HCT116 (cell line): Measurements from ENCODE around the gene ART1. TPM values are rescaled to one million over a fixed set of nuclear protein-coding genes. Genes with fewer than 3 reads are reported as not detected.

Experiments used
- ATAC-seq: fragments of 200-7000 bp; cut with Tn5 transposase; 2 replicates; pipeline ENCODE4 v1.9.1; 2020; ENCODE audit warnings: mild to moderate bottlenecking, moderate library complexity
- BruUV-seq: library from RNA; stranded (reverse); fragments of 400-500 nt; replicated peaks from 2 replicates; lab custom pipeline; 2021; lab: Mats Ljungman, UMichigan
- CTCF ChIA-PET: fragments of 300-600 bp; sonication (Branson Sonifier 250); formaldehyde crosslinking; loops from one replicate; lab custom pipeline; 2021; ENCODE audit warnings: antibody characterized with exemption; lab: Charles Lee
- POLR2A ChIA-PET: fragments of 300-600, 350-600 bp; sonication (Branson Sonifier 250); formaldehyde crosslinking; loops from one replicate; lab custom pipeline; 2021; ENCODE audit warnings: antibody characterized with exemption; lab: Charles Lee
- RAD21 ChIA-PET, 2 experiments: fragments of 300-600 bp; sonication (Branson Sonifier 250); formaldehyde crosslinking; loops; one replicate each; lab custom pipeline; 2023; ENCODE audit warnings: low total read pairs in 2 of 2; ENCODE audit not compliant: uncharacterized antibody in 2 of 2, unreplicated experiment in 2 of 2, low non-redundant PET in 1 of 2; lab: Charles Lee
- DNase-seq: peaks from one replicate; pipeline ENCODE4 v3.0.0-alpha.2; 2010; ENCODE audit warnings: low read depth, low spot score
- H2AFZ ChIP-seq: fragments of 200-600 bp; shearing (Covaris generic), sonication (generic); 2 replicates; pipeline ENCODE4 v1.6.1; 2017; ENCODE audit warnings: low read depth, mixed run types, mixed read lengths, antibody characterized with exemption, low read length; ENCODE audit not compliant: poor library complexity, severe bottlenecking
- H3K27ac ChIP-seq: 2 replicates; pipeline ENCODE4 v1.5.1; 2012; ENCODE audit warnings: low read depth, low read length
- H3K27me3 ChIP-seq: fragments of 200-600 bp; sonication (generic); 2 replicates; pipeline ENCODE4 v1.6.1; 2016; ENCODE audit warnings: mixed run types, low read length, mixed read lengths; ENCODE audit not compliant: insufficient read depth
- H3K36me3 ChIP-seq, 2 experiments: fragments of 200-500 bp in 1 of 2; fragments of 200-600 bp in 1 of 2; sonication (Bioruptor generic) in 1 of 2; sonication (generic) in 1 of 2; 2 replicates each; pipeline versions ENCODE4 v1.5.1 to v1.6.1; 2014 to 2016; ENCODE audit warnings: low read length in 2 of 2, inconsistent platforms in 1 of 2, mixed read lengths in 1 of 2, mixed run types in 1 of 2; ENCODE audit not compliant: insufficient read depth in 2 of 2, control insufficient read depth in 1 of 2
- H3K4me1 ChIP-seq, 2 experiments: fragments of 200-600 bp in 1 of 2; sonication (generic) in 1 of 2; 2 replicates each; pipeline versions ENCODE4 v1.5.1 to v1.6.1; 2012 to 2017; ENCODE audit warnings: low read length in 2 of 2, inconsistent platforms in 1 of 2, mild to moderate bottlenecking in 1 of 2, mixed read lengths in 1 of 2, mixed run types in 1 of 2, moderate library complexity in 1 of 2; ENCODE audit not compliant: insufficient read depth in 2 of 2, control insufficient read depth in 1 of 2
- H3K4me2 ChIP-seq: fragments of 200-600 bp; sonication (generic); 2 replicates; pipeline ENCODE4 v1.6.1; 2017; ENCODE audit warnings: mixed run types, low read length, mixed read lengths
- H3K4me3 ChIP-seq, 2 experiments: fragments of 200-600 bp in 1 of 2; sonication (generic) in 1 of 2; replicated peaks in 1 of 2; 2 replicates each; pipeline ENCODE4 v1.5.1; 2011 to 2016; ENCODE audit warnings: low read length in 2 of 2, control low read depth in 1 of 2, low read depth in 1 of 2, mild to moderate bottlenecking in 1 of 2, mixed read lengths in 1 of 2, mixed run types in 1 of 2
- H3K79me2 ChIP-seq: fragments of 200-600 bp; sonication (generic); 2 replicates; pipeline ENCODE4 v1.6.1; 2017; ENCODE audit warnings: mild to moderate bottlenecking, mixed run types, low read length, moderate library complexity, mixed read lengths; ENCODE audit not compliant: insufficient read depth
- H3K9ac ChIP-seq: fragments of 200-600 bp; sonication (generic); 2 replicates; pipeline ENCODE4 v1.6.1; 2016; ENCODE audit warnings: low read length, mixed read lengths
- H3K9me2 ChIP-seq: fragments of 200-600 bp; sonication (generic), shearing (Covaris generic); 2 replicates; pipeline ENCODE4 v1.6.1; 2017; ENCODE audit warnings: mixed run types, mild to moderate bottlenecking, moderate library complexity; ENCODE audit not compliant: insufficient read depth
- H3K9me3 ChIP-seq, 2 experiments: fragments of 200-500 bp in 1 of 2; fragments of 200-600 bp in 1 of 2; sonication (Bioruptor generic) in 1 of 2; sonication (generic) in 1 of 2; 2 replicates each; pipeline ENCODE4 v1.6.1; 2014 to 2017; ENCODE audit warnings: low read length in 2 of 2, mixed read lengths in 2 of 2, inconsistent platforms in 1 of 2, low read depth in 1 of 2, mild to moderate bottlenecking in 1 of 2, mixed run types in 1 of 2, moderate library complexity in 1 of 2; ENCODE audit not compliant: control insufficient read depth in 1 of 2, insufficient read depth in 1 of 2
- H4K20me1 ChIP-seq: fragments of 200-600 bp; sonication (generic), shearing (Covaris generic); 2 replicates; pipeline ENCODE4 v1.6.1; 2017; ENCODE audit warnings: mixed run types, mild to moderate bottlenecking, moderate library complexity; ENCODE audit not compliant: insufficient read depth
- ELF1 ChIP-seq: IDR thresholded peaks from 2 replicates; pipeline ENCODE4 v1.6.1; 2012; ENCODE audit warnings: low read depth, borderline replicate concordance
- MAX ChIP-seq: IDR thresholded peaks from 2 replicates; pipeline ENCODE4 v1.6.1; 2012
- POLR2A ChIP-seq: IDR thresholded peaks from 2 replicates; pipeline ENCODE4 v1.7.0; 2011; ENCODE audit warnings: borderline replicate concordance; ENCODE audit not compliant: insufficient read depth, insufficient read length; ENCODE audit errors: extremely low read depth
- POLR2AphosphoS5 ChIP-seq: IDR thresholded peaks from 2 replicates; pipeline ENCODE4 v1.6.1; 2011; ENCODE audit warnings: mild to moderate bottlenecking, low read depth, low read length, moderate library complexity
- RAD21 ChIP-seq: IDR thresholded peaks from 2 replicates; pipeline ENCODE4 v1.6.1; 2012; ENCODE audit warnings: low read depth, mild to moderate bottlenecking
- SP1 ChIP-seq: IDR thresholded peaks from 2 replicates; pipeline ENCODE4 v1.6.1; 2012; ENCODE audit warnings: low read depth
- intact Hi-C: fragments of 100-400 bp; cut with micrococcal nuclease; formaldehyde crosslinking; loops from 2 replicates; pipeline ENCODE4 v1.10.0; 2022
- total RNA-seq: library from RNA; stranded (reverse); gene quantifications from one replicate; pipeline ENCODE4 v1.2.1, GENCODE V29; 2021; ENCODE audit not compliant: unreplicated experiment

ART1 gene
- total RNA-seq, 1 experiment from 2014 or later, result not detected

DNA sequence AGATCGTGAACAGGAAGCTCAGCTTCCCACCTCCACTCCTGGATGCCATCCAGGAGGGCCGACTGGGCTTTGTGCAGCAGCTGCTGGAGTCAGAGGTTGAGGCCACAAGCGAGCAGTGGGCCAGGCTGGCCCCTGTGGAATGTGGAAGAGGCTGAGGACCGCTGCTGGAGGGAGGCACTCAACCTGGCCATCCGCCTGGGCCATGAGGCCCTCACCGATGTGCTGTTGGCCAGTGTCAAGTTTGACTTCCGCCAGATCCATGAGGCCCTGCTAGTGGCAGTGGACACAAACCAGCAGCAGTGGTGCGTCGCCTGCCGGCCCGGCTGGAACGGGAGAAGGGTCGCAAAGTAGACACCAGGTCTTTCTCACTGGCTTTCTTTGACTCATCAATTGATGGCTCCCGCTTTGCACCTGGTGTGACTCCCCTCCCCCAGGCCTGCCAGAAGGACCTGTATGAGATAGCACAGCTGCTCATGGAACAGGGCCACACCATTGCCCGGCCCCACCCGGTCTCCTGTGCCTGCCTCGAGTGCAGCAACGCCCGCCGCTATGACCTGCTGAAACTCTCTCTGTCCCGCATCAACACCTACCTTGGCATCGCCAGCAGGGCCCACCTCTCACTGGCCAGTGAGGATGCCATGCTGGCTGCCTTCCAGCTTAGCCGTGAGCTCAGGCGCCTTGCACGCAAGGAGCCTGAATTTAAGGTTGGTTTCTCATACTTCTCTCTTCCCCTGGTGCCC lies 28.0 kb upstream of the ART1 start:
- ATAC-seq (no peak), DNase-seq (no peak)
- H3K27ac ChIP-seq, result no peak overlapping the region; the same call in 1 of the 2 replicates
- no peak overlapping the region for H2AFZ ChIP-seq
- H3K9ac ChIP-seq, result no peak overlapping the region
- intact Hi-C loops, result no loop called here
- RAD21 ChIA-PET, result no interaction called here
- 0 out of 4 replicates have a peak, but pooled peaks cover 0 to 2% of the 10 kb centered on the region in 2 experiments for H3K9me3 ChIP-seq
- CTCF ChIA-PET, result no interaction called here
- no peak overlapping the region for H3K4me3 ChIP-seq
- POLR2A ChIA-PET, result no interaction called here
- no peaks in the 10 kb centered on the region for H3K36me3 ChIP-seq
- peaks cover 0 to 6% of the 10 kb centered on the region in 2 experiments; a peak in 1 of 4 replicates for H3K4me1 ChIP-seq
- no TSS peak for BruUV-seq
- H3K9me2 ChIP-seq, result no peaks in the 10 kb centered on the region
- TF ChIP-seq POLR2A (no peak), MAX (no peak)
- H3K27me3 ChIP-seq, result no peaks in the 10 kb centered on the region
- H3K79me2 ChIP-seq, result no peaks in the 10 kb centered on the region
- no peaks in the 10 kb centered on the region for H4K20me1 ChIP-seq
- H3K4me2 ChIP-seq, result no peak overlapping the region

GRCh38 chr11:3617990-3618389 lies 26.9 kb upstream of the ART1 start:
- Histone ChIP-seq H3K27me3 (no peaks in the 10 kb centered on the region), H3K27ac (no peak overlapping the region), H3K9me3 (no peaks in the 10 kb centered on the region), H2AFZ (no peak overlapping the region), H3K36me3 (no peaks in the 10 kb centered on the region), H3K4me1 (peaks cover 0 to 6% of the 10 kb centered on the region in 2 experiments; a peak in 1 of 4 replicates), H3K9ac (no peak overlapping the region)
- CTCF ChIA-PET, result no interaction called here
- no TSS peak for BruUV-seq
- RAD21 ChIA-PET, result no interaction called here
- TF ChIP-seq POLR2AphosphoS5, result no peak
- TF ChIP-seq SP1, result no peak
- TF ChIP-seq RAD21, result no peak
- TF ChIP-seq ELF1, result no peak
- TF ChIP-seq, all 23 proteins: peak for 0
- Histone ChIP-seq H4K20me1 (no peaks in the 10 kb centered on the region), H3K4me2 (no peak overlapping the region), H3K4me3 (no peak overlapping the region), H3K9me2 (no peaks in the 10 kb centered on the region), H3K79me2 (no peaks in the 10 kb centered on the region)
- POLR2A ChIA-PET, result no interaction called here
- DNase-seq, result no peak
- ATAC-seq, result no peak
- intact Hi-C loops, result no loop called here
